ENCODE results near the gene C1QL3. TPM values are rescaled to one million over a fixed set of nuclear protein-coding genes. Genes with fewer than 3 reads are reported as not detected.

Gene C1QL3
- total and polyA plus RNA-seq, 2 experiments from 2014 or later = 0.34 to 2.3 TPM

DNA sequence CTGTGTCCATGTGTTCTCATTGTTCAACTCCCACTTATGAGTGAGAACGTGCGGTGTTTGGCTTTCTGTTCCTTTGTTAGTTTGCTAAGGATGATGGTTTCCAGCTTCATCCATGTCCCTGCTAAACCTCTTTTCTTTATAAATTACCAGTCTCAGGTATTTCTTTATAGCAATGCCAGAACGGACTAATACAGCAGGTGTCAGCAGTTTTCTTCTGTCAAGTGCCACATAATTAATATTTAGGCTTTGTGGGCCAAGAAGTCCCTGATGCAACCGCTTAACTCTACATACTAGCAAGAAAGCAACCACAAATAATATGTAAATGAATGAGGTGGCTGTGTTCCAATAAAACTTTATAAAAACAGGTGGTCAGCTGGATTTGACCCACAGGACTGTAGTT is 26.3 kb upstream of the C1QL3 start (continued):
- TF ChIP-seq, protein P1, sequence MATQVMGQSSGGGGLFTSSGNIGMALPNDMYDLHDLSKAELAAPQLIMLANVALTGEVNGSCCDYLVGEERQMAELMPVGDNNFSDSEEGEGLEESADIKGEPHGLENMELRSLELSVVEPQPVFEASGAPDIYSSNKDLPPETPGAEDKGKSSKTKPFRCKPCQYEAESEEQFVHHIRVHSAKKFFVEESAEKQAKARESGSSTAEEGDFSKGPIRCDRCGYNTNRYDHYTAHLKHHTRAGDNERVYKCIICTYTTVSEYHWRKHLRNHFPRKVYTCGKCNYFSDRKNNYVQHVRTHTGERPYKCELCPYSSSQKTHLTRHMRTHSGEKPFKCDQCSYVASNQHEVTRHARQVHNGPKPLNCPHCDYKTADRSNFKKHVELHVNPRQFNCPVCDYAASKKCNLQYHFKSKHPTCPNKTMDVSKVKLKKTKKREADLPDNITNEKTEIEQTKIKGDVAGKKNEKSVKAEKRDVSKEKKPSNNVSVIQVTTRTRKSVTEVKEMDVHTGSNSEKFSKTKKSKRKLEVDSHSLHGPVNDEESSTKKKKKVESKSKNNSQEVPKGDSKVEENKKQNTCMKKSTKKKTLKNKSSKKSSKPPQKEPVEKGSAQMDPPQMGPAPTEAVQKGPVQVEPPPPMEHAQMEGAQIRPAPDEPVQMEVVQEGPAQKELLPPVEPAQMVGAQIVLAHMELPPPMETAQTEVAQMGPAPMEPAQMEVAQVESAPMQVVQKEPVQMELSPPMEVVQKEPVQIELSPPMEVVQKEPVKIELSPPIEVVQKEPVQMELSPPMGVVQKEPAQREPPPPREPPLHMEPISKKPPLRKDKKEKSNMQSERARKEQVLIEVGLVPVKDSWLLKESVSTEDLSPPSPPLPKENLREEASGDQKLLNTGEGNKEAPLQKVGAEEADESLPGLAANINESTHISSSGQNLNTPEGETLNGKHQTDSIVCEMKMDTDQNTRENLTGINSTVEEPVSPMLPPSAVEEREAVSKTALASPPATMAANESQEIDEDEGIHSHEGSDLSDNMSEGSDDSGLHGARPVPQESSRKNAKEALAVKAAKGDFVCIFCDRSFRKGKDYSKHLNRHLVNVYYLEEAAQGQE (IDR thresholded peaks at IDR 0.05; ENCODE audit: unreplicated experiment) = no peak
- no peak for TF ChIP-seq ZNF114 (CRISPR knock-in tag; IDR thresholded peaks at IDR 0.05)
- no peak for TF ChIP-seq NANOG (IDR thresholded peaks at IDR 0.05; ENCODE audit: borderline replicate concordance)
- TF ChIP-seq, protein P2, sequence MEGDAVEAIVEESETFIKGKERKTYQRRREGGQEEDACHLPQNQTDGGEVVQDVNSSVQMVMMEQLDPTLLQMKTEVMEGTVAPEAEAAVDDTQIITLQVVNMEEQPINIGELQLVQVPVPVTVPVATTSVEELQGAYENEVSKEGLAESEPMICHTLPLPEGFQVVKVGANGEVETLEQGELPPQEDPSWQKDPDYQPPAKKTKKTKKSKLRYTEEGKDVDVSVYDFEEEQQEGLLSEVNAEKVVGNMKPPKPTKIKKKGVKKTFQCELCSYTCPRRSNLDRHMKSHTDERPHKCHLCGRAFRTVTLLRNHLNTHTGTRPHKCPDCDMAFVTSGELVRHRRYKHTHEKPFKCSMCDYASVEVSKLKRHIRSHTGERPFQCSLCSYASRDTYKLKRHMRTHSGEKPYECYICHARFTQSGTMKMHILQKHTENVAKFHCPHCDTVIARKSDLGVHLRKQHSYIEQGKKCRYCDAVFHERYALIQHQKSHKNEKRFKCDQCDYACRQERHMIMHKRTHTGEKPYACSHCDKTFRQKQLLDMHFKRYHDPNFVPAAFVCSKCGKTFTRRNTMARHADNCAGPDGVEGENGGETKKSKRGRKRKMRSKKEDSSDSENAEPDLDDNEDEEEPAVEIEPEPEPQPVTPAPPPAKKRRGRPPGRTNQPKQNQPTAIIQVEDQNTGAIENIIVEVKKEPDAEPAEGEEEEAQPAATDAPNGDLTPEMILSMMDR (conservative IDR thresholded peaks at IDR 0.05; ENCODE audit: low read depth in 2 of 2) = no peak

DNA sequence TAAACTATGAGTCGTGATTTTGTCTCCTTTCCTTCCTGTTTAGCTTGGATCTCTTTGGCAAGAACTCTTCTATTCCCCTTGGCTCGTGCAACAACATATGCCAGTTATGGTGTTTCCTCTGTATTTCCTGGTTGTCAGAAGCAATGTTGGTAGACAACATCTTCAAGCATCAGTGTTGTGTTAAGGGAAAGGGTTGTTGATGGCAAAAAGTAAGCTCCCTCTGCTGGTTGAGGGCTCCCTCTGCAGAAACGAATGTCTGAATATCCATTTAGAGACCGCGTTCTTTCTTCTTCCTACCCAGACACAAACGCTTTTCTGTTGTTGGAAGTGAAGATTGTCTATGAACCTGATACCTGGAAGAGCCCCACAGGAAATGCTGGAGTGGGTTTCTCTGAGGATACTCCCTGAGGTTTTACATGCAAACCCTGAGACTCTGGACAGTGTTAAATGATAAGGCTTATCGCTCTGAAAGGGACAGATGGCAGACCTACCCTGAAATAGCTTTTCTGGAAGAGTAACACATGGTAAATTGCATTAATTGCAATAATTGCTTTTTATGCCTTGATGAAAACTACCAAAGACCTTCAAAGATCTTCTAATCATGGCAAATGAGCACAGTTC is 23.5 kb upstream of the C1QL3 start:
- no peaks in the 10 kb centered on the region; the same call in 2 of the 3 replicates for H3K9me3 Mint-ChIP-seq
- Histone ChIP-seq H4K20me1 (replicated peaks; ENCODE audit: insufficient read depth) (no peaks in the 10 kb centered on the region), H3K9me2 (ENCODE audit: insufficient read depth) (no peaks in the 10 kb centered on the region), H3K79me2 (replicated peaks; ENCODE audit: insufficient read depth) (no peaks in the 10 kb centered on the region), H3F3A (replicated peaks; ENCODE audit: low read depth) (no peaks in the 10 kb centered on the region), H3K4me3 (no peak overlapping the region), H2AFZ (0 out of 2 replicates have a peak overlapping the region, but pooled peaks have one; percentile 45), H3K27me3 (ENCODE audit: insufficient read depth) (no peaks in the 10 kb centered on the region), H3K4me2 (no peak overlapping the region), H3K4me1 (ENCODE audit: insufficient read depth) (no peaks in the 10 kb centered on the region), H3K27ac (ENCODE audit: low read depth) (no peak overlapping the region), H3K36me3 (ENCODE audit: insufficient read depth) (no peaks in the 10 kb centered on the region)
- H3K4me1 Mint-ChIP-seq = peaks cover 2% of the 10 kb centered on the region; the same call in 2 of the 3 replicates
- no peak overlapping the region for H3K4me3 Mint-ChIP-seq
- no peak for TF ChIP-seq EZH2phosphoT487 (IDR thresholded peaks at IDR 0.05; ENCODE audit: unreplicated experiment)
- TF ChIP-seq, protein P2 (conservative IDR thresholded peaks at IDR 0.05; ENCODE audit: low read depth in 2 of 2) = peak; percentile 83 to 88
- no peak overlapping the region for H3K27ac Mint-ChIP-seq
- peak; percentile 83 for ATAC-seq
- no peaks in the 10 kb centered on the region for H3K27me3 Mint-ChIP-seq (ENCODE audit: insufficient read depth, low read depth, poor library complexity)
- no peaks in the 10 kb centered on the region for H3K36me3 Mint-ChIP-seq (ENCODE audit: low read depth)
- peak; percentile 73 for DNase-seq (ENCODE audit: low spot score)
